Caco-2 (cell line): ENCODE measurements around the gene MEGF6. TPM values are rescaled to one million over a fixed set of nuclear protein-coding genes. Genes with fewer than 3 reads are reported as not detected.

Source experiments
- BruUV-seq: library from RNA; stranded (reverse); fragments of 400-500 nt; replicated peaks from 2 replicates; lab custom pipeline; 2021; lab: Mats Ljungman, UMichigan
- CTCF ChIA-PET: fragments of 300-600 bp; sonication (Branson Sonifier 250); formaldehyde crosslinking; loops from one replicate; lab custom pipeline; 2022; ENCODE audit warnings: antibody characterized with exemption; lab: Charles Lee
- POLR2A ChIA-PET: fragments of 300-600 bp; sonication (Branson Sonifier 250); formaldehyde crosslinking; loops from one replicate; lab custom pipeline; 2022; ENCODE audit warnings: antibody characterized with exemption; lab: Charles Lee
- DNase-seq, 2 experiments: peaks; one replicate each; pipeline versions ENCODE4 v3.0.0 to v3.0.0-alpha.2; 2020 to 2022
- H3K27me3 ChIP-seq: replicated peaks from 2 replicates; pipeline ENCODE4 v1.6.0; 2011; ENCODE audit warnings: low read length; ENCODE audit not compliant: control insufficient read depth, insufficient read depth
- H3K36me3 ChIP-seq: 2 replicates; pipeline ENCODE4 v1.5.1; 2011; ENCODE audit warnings: low read length; ENCODE audit not compliant: control insufficient read depth, insufficient read depth
- H3K4me1 ChIP-seq: fragments of 250-450 bp; sonication (Bioruptor Pico); 2 replicates; pipeline ENCODE4 v1.5.1; 2020; ENCODE audit warnings: mild to moderate bottlenecking
- H3K4me3 ChIP-seq: 2 replicates; pipeline ENCODE4 v1.5.1; 2011; ENCODE audit warnings: low read depth, mild to moderate bottlenecking, control low read depth, low read length
- H3K9me3 ChIP-seq: fragments of 250-450 bp; sonication (Bioruptor Pico); 2 replicates; pipeline ENCODE4 v1.5.1; 2020; ENCODE audit warnings: mild to moderate bottlenecking, moderate library complexity
- H3K27ac Mint-ChIP-seq: one replicate; pipeline ENCODE4 v1.8.0; 2022; ENCODE audit warnings: mixed read lengths; ENCODE audit not compliant: unreplicated experiment
- H3K27me3 Mint-ChIP-seq: one replicate; pipeline ENCODE4 v1.8.0; 2022; ENCODE audit warnings: mixed read lengths; ENCODE audit not compliant: insufficient read depth, unreplicated experiment
- H3K36me3 Mint-ChIP-seq: one replicate; pipeline ENCODE4 v1.8.0; 2022; ENCODE audit warnings: mild to moderate bottlenecking, mixed read lengths; ENCODE audit not compliant: insufficient read depth, unreplicated experiment
- H3K4me1 Mint-ChIP-seq: one replicate; pipeline ENCODE4 v1.8.0; 2022; ENCODE audit warnings: low read depth, mixed read lengths; ENCODE audit not compliant: unreplicated experiment
- H3K4me3 Mint-ChIP-seq: one replicate; pipeline ENCODE4 v1.8.0; 2022; ENCODE audit warnings: mild to moderate bottlenecking, moderate library complexity, mixed read lengths; ENCODE audit not compliant: unreplicated experiment
- H3K9me3 Mint-ChIP-seq: one replicate; pipeline ENCODE4 v1.8.0; 2022; ENCODE audit warnings: mixed read lengths; ENCODE audit not compliant: unreplicated experiment
- intact Hi-C: fragments of 100-400 bp; cut with micrococcal nuclease; formaldehyde crosslinking; loops from one replicate; pipeline ENCODE4 v1.10.0; 2022; ENCODE audit not compliant: unreplicated experiment
- total RNA-seq: library from RNA; stranded (reverse); gene quantifications from 2 replicates; pipeline ENCODE4 v1.2.3, GENCODE V29; 2022
- TF ChIP-seq, protein P1 (sequence below), 2 experiments: fragments of 200-600 bp in 1 of 2; IDR thresholded peaks; 1 replicate in 1 of 2; 2 replicates in 1 of 2; pipeline versions ENCODE4 v1.5.1 to v1.8.0; 2011 to 2022; ENCODE audit warnings: antibody characterized with exemption in 1 of 2, control low read depth in 1 of 2, inconsistent platforms in 1 of 2, low read depth in 1 of 2, low read length in 1 of 2, mild to moderate bottlenecking in 1 of 2, moderate library complexity in 1 of 2; ENCODE audit not compliant: insufficient read depth in 1 of 2, severe bottlenecking in 1 of 2, unreplicated experiment in 1 of 2

MEGF6 gene
- total RNA-seq, 1 experiment from 2014 or later = 13.3 TPM

DNA sequence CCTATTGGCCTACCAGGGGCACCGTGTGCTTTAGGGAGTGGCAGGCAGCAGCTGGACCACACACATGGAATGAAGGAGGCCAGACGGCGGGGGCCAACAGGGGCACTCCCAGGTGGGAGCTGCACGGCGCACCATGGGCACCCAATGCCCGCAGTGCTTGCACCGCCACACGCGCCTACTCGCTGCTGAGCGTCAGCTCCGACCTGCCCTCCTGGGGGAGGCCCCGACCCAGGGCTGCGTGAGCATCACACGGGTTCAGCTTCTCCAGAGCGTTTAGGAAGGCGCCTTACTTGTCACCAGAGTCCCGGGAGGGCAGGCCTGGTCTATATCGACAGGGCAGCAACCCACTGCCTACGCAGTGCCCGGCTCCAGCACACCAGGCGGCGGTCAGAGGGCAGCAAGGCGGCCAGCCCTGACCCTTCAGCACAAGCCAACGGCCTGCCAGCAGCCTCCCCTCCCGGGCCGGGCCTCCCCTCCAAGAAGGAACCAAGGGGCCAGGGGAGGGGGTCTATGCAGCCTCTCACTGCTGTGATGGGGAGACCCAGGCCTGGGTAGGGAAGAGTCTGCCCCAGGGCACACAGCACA lies 91.9 kb downstream of the MEGF6 start:
- no peaks in the 10 kb centered on the region for H3K4me1 ChIP-seq
- Mint-ChIP-seq H3K4me1 (no peaks in the 10 kb centered on the region), H3K27me3 (no peaks in the 10 kb centered on the region), H3K36me3 (no peaks in the 10 kb centered on the region), H3K4me3 (no peak overlapping the region), H3K9me3 (no peaks in the 10 kb centered on the region), H3K27ac (no peak overlapping the region)
- H3K27me3 ChIP-seq = no peaks in the 10 kb centered on the region
- no peaks in the 10 kb centered on the region for H3K36me3 ChIP-seq
- TF ChIP-seq, protein P1, sequence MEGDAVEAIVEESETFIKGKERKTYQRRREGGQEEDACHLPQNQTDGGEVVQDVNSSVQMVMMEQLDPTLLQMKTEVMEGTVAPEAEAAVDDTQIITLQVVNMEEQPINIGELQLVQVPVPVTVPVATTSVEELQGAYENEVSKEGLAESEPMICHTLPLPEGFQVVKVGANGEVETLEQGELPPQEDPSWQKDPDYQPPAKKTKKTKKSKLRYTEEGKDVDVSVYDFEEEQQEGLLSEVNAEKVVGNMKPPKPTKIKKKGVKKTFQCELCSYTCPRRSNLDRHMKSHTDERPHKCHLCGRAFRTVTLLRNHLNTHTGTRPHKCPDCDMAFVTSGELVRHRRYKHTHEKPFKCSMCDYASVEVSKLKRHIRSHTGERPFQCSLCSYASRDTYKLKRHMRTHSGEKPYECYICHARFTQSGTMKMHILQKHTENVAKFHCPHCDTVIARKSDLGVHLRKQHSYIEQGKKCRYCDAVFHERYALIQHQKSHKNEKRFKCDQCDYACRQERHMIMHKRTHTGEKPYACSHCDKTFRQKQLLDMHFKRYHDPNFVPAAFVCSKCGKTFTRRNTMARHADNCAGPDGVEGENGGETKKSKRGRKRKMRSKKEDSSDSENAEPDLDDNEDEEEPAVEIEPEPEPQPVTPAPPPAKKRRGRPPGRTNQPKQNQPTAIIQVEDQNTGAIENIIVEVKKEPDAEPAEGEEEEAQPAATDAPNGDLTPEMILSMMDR (IDR thresholded peaks at IDR 0.05; ENCODE audit: insufficient read depth in 1 of 2, low read depth in 1 of 2, low read length in 1 of 2, severe bottlenecking in 1 of 2, unreplicated experiment in 1 of 2) = no peak
- BruUV-seq = no TSS peak
- intact Hi-C loops = no loop called here
- ChIA-PET POLR2A (no interaction called here), CTCF (interaction anchor here (0.6 kb wide), 1 partner anchor 12 kb away, joined by 3 read pairs; no protein-coding TSS in a partner anchor)
- H3K9me3 ChIP-seq = no peaks in the 10 kb centered on the region
- H3K4me3 ChIP-seq = no peak overlapping the region
- no peak for DNase-seq

DNA sequence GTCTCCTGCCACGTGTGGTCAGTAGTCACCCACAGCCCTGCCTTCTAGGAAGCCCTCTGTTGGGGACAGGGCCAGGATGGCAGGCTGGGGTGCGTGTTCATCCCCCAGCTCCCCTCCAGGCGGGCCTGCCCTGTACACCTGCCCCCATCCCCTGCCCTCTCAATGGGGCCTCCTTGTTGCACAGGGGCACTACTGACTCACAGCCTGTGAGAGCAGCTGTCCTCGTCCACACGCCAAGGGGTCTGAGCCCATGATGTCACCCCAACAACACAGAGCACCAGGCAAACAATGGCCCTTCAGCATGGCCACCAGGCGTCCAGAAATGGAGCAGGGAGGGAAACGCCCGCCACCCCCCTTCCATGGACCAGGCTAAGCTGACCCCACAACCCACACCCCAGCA lies 92.6 kb downstream of the MEGF6 start:
- no TSS peak for BruUV-seq
- TF ChIP-seq, protein P1 (IDR thresholded peaks at IDR 0.05; ENCODE audit: insufficient read depth in 1 of 2, low read depth in 1 of 2, low read length in 1 of 2, severe bottlenecking in 1 of 2, unreplicated experiment in 1 of 2) = no peak
- no peak overlapping the region for H3K27ac Mint-ChIP-seq
- CTCF ChIA-PET = no interaction called here
- H3K4me1 ChIP-seq = no peaks in the 10 kb centered on the region
- H3K36me3 ChIP-seq = no peaks in the 10 kb centered on the region
- no peak for DNase-seq
- H3K4me1 Mint-ChIP-seq = no peaks in the 10 kb centered on the region
- H3K4me3 Mint-ChIP-seq = no peak overlapping the region
- intact Hi-C loops = no loop called here
- H3K36me3 Mint-ChIP-seq = no peaks in the 10 kb centered on the region
- no peaks in the 10 kb centered on the region for H3K9me3 Mint-ChIP-seq
- H3K9me3 ChIP-seq = no peaks in the 10 kb centered on the region
- H3K27me3 Mint-ChIP-seq = no peaks in the 10 kb centered on the region
- H3K27me3 ChIP-seq = no peaks in the 10 kb centered on the region
- H3K4me3 ChIP-seq = no peak overlapping the region
- POLR2A ChIA-PET = no interaction called here

DNA sequence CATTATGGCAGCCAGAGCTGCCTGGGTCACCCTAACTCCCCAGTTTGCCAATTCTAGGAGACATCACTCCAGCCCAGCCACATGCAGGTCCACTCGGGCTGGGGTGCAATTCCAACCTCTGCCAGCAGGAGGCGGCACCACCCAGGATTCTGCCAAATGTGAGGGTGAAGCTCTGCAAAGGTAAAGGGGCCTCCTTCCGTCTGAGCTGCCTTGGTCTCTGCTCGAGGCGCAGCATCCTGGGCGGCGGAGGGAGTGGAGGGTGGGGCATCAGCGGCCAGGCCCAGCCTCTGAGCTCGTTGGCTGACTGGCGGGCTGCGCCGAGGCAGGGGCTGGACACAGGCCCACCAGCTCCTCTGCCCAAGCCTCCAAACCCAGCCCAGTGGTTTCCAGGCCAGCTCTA lies 93.1 kb downstream of the MEGF6 start:
- intact Hi-C loops = no loop called here
- ChIA-PET CTCF (no interaction called here), POLR2A (no interaction called here)
- BruUV-seq = no TSS peak
- Histone ChIP-seq H3K27me3 (no peaks in the 10 kb centered on the region), H3K9me3 (no peaks in the 10 kb centered on the region), H3K4me3 (no peak overlapping the region), H3K4me1 (no peaks in the 10 kb centered on the region), H3K36me3 (no peaks in the 10 kb centered on the region)
- TF ChIP-seq, protein P1 (IDR thresholded peaks at IDR 0.05; ENCODE audit: insufficient read depth in 1 of 2, low read depth in 1 of 2, low read length in 1 of 2, severe bottlenecking in 1 of 2, unreplicated experiment in 1 of 2) = peak; percentile 50 to 72
- H3K27me3 Mint-ChIP-seq = no peaks in the 10 kb centered on the region
- H3K4me1 Mint-ChIP-seq = no peaks in the 10 kb centered on the region
- no peak overlapping the region for H3K27ac Mint-ChIP-seq
- no peaks in the 10 kb centered on the region for H3K36me3 Mint-ChIP-seq
- DNase-seq = no peak
- H3K9me3 Mint-ChIP-seq = no peaks in the 10 kb centered on the region
- H3K4me3 Mint-ChIP-seq = no peak overlapping the region
